Activated CD8-positive, alpha-beta T cell treated with anti-CD3 and anti-CD28 coated beads, Interleukin-2, amount 10 ng/mL, durations not matched to agents 7 days and 5 days (primary cell): ENCODE data around the gene OR2Z1. TPM values are rescaled to one million over a fixed set of nuclear protein-coding genes. Genes with fewer than 3 reads are reported as not detected.

Source experiments
- total RNA-seq, 2 experiments: library from RNA; stranded (reverse); gene quantifications; one replicate each; pipeline ENCODE4 v1.2.3, GENCODE V29; 2021

Gene OR2Z1
- total RNA-seq, 2 experiments from 2014 or later, result not detected

Other genes with a start within 250 kb of the OR2Z1 start
- 1 to 10 TPM; 2.3 to 2.7 TPM for gene PRAM1, start 219.0 kb upstream of the OR2Z1 start, total RNA-seq
- gene ZNF414, start 207.5 kb upstream of the OR2Z1 start, total RNA-seq, result 10 to 100 TPM; 28.7 to 36.2 TPM
- gene MYO1F, start 144.2 kb upstream of the OR2Z1 start, total RNA-seq, result 100 to 1,000 TPM; 254 to 266 TPM
- 1 to 10 TPM; 3.6 to 4.9 TPM for gene ADAMTS10, start 110.9 kb upstream of the OR2Z1 start, total RNA-seq
- not detected for gene NFILZ, start 91.0 kb upstream of the OR2Z1 start, total RNA-seq
- gene ACTL9, start 22.8 kb upstream of the OR2Z1 start, total RNA-seq, result not detected
- 10 to 100 TPM; 19.6 to 22.4 TPM for gene ZNF558, start 110.7 kb downstream of the OR2Z1 start, total RNA-seq
- gene MBD3L1, start 110.7 kb downstream of the OR2Z1 start, total RNA-seq, result not detected